Amygdala (tissue), 56 donors: ENCODE data around the gene USP6NL.

Experiments used
- DNase-seq, 56 donors: peaks; one replicate each; lab custom pipeline; 2025; lab: John Stamatoyannopoulos, UW

USP6NL gene

GRCh38 chr10:11560076-11560709 is 51.3 kb downstream of the USP6NL start:
- no peak for DNase-seq

- no peak for DNase-seq
Measured at GRCh38 chr10:11557967-11558366, 53.5 kb downstream of the USP6NL start.

- no peak for DNase-seq
Measured at GRCh38 chr10:11557513-11557912, 53.9 kb downstream of the USP6NL start.

- no peak for DNase-seq
Measured at GRCh38 chr10:11555556-11555955, 55.9 kb downstream of the USP6NL start.

DNA sequence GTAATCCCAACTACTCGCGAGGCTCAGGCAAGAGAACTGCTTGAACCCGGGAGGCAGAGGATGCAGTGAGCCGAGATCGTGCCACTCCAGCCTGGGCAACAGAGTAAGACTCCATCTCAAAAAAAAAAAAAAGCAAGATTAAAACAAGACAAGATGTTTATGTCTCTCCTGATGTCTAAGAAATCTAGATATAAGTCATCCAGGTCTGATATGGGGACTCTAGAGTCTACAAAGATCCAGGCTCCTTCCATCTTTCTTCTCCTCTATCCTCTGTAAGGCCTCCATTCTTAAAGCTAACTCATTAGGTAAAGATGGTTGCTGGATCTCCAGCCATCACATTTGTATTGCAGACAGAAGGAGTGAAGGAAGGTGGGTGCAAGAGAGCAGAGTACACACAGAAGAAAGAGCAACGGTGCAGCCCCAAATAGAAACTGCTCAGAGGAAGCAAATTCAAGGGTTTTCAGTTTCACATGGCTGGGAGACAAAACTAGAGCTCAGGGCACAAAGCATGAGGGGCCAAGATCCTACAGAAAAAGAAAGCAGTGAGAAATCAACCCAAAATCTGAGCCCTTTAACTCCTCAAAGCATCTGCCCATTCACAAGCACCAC is 57.6 kb downstream of the USP6NL start:
- DNase-seq, result no peak

DNA sequence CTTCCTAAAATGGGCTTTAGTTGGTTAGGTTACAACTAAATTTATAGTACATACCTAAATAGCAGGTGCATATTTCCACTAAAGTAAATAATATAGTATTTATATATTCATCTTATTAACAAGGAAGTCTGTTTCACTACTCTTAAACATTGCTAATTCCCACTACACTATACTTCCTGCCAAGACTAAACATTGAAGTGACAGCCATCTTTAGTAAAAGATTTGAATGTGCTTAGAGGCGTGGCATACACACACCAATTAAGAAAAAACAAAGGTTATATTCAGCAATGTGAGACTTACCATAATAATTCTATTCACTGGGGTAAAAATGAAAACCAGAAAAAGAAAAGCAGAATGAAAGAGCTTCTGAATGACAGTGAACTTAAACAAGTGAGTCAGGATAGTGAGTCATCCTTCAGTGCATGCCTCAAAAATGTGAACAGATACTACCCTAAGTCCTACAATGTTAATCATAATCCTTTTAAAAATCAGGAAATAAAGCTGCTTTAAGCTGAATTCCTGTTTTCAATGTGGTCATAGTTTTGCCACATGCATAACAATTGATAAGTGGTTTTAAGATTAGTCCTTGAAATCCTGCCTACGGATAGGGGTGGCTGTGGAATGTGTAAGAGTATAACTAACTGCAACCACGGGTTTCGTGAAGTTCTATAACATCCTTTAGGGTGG is 59.4 kb downstream of the USP6NL start:
- no peak for DNase-seq

GRCh38 chr10:11551104-11551503 is 60.3 kb downstream of the USP6NL start:
- DNase-seq, result no peak

- DNase-seq, result no peak
Measured at GRCh38 chr10:11548768-11549099, 62.7 kb downstream of the USP6NL start.

DNA sequence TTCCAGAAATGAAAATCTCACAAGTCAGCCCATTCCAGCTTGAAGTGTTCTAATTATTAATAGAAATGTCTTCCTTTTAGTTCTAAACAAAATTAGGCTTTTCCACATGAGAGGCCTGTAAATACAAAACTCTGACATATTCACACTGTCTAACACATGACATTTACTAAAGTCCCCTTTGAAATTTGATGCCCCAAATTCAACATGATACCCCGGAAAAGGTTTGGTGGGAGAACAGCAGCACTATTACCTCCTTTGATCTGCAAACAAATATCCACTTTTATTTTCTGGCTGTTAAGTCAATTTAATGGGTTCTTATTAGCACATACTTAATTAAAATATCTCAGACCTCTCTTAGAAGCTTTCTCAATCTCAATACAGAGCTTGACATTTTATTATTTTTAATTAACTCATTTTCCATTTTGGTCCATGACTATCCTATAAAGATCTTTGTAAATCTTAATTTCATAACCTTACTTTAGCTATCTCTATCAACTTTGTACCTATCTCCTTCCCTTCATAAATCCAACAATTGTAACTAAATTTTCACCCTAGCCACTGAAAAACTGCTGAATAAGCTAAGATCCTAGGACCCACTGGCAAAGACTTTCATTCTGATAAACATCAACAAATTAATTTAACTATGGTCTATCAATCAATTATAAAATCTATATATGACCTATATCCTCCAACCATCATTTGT is 63.2 kb downstream of the USP6NL start:
- no peak for DNase-seq

DNA sequence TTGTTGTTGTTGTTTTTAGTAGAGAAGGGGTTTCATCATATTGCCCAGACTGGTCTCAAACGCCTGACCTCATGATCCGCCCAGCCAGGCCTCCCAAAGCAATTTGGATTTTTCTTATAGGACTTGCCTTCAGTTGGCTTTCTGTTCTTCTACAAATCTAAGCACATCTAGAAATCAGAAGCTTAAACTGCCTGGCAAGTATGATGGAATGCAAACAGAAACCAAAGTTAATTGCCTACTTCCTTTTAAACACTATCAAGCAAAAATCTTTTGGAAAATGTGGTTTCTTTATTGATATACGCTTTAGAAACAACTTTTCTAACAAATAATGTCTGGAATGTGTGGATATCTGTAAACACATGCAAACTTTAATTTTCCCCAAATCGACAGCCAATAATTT is 64.9 kb downstream of the USP6NL start:
- DNase-seq, result no peak

- no peak for DNase-seq
Measured at GRCh38 chr10:11541296-11541695, 70.2 kb downstream of the USP6NL start.

GRCh38 chr10:11539191-11539868 is 72.1 kb downstream of the USP6NL start:
- no peak for DNase-seq

DNA sequence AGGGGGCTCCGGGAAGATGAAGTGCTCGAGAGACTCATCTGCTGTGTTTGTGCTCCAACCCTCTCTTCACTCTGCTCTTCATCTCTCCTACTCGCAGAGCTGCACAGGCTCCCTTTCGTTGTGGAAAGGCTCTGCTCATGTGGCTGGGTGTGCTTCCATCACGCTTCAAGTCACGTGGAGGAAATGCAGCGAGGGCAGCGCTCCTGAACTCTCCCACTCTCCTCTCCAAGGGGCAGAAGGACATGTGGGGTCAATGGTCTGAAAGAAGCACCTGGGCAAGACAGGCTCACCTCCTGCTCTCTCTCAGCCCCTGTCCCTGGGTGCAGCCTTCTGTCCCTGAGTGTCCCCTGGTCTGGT is 72.6 kb downstream of the USP6NL start:
- DNase-seq, result no peak

DNA sequence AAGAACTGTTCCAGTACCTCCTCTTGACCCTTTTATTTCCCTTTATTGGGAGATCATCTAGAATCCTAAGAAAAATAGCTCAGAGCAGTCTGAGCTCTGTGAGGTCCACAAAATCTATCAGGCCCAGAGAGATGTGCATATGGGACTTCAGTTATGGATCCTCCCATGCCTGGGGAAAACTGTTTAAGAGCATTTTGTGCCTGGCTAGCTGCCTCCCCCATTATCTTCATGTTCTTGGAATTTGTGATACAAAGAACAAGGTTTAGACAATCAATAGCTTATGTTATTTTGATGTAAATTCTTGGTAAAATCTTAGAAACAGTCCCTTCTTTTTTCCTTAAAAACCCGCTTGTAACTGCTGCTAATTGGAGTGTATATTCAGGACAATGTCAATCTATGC is 75.2 kb downstream of the USP6NL start:
- DNase-seq, result no peak

DNA sequence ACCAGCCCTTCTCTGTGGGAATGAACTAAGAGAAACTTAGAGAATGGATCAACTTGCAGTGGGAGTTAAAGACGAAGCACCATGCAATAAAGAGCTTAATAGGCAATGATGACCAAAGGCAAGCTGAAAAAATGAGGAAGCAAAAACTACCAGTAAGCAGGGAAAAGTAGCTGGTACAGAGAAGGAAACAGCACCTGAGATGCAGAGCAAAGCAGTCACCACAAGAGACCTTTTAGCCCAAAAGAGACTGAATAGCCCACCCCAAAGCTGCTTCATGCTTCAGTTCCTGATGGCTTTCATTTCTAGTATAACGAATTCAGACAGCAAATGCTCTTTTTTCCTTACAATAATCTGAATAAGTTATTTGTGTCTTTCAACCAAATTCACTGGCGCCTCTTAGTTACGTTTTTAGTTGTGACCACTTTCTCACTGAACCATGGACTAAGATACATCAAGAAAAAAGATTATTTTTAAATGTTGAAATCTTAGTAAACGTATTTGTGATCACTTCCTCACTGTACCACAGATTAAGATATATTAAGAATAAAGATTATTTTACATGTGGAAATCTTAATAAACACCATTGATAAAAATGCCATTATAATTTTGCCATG is 76.0 kb downstream of the USP6NL start:
- no peak for DNase-seq

DNA sequence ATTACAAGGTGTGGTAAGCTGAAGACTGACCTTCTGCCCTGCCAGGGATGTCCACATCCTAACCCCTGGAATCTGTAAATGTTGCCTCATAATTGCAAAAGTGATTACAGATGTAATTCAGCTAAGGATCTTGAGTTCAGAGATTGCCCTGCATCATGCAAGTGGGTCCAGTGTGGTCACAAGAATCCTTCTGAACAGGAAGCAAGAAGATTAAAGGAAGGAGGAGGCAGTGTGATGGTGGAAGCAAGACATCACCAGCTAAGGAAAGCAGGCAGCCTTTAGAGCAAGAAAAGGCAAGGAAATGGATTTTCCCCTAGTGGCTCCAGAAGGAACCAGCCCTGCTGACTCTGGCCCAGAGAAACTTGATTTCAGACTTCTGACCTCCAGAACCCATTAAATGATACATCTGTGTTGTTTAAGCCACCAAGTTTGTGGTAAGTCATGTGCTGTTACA is 78.1 kb downstream of the USP6NL start:
- DNase-seq, result no peak

DNA sequence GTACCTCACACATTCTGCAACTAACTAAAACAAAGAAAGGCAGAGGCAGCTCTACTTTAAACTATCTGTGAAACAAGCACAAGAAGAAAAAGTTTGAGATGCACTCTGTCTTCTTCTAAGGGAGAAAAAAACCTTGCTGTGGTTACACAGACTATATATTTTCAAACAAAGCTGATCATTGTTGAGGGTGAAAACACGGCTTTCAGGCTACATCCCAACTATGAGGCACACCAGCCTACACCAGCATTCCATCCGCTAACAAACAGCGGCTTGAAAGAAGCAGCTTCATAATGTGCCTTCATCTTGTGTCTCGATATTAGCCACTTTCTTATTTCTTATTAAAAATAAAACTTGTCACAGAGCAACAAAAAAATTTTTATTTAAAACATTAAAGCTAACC is 79.1 kb downstream of the USP6NL start:
- DNase-seq, result peak in 3 of 56 donors; percentile 10 to 35 (median 20)

- no peak for DNase-seq
Measured at GRCh38 chr10:11530806-11531205, 80.6 kb downstream of the USP6NL start.

DNA sequence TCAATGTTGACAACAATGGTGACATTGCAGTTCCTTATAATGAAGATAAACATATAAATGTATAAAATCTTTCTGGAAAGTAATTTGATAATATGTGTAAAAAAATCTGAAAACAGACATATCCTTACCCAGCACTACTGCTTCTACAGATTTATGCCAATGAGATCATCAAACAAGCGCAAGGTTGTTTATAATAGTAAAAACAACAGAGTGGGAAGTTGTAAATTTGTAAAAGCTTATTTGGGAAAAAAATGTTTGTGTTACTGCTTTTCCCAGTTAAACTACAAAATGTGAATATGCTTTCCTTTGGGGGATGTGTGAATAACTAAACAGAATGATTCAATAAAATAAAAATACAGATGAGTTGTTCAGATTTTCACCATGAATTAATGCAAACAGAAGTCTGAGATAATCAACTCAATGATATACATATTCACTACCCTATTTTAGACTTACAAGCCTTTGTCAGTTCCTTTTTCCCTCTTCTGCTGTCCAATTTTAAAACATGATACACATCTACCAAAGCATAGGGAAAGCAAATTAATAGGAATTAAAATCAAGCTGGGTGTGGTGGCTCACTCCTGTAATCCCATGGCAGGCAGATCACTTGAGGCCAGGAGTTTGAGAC is 82.1 kb downstream of the USP6NL start:
- DNase-seq, result no peak

GRCh38 chr10:11528286-11528685 is 83.2 kb downstream of the USP6NL start:
- DNase-seq, result no peak
